Neuron (in vitro differentiated cells): ENCODE data around the gene PDE7B.
"Not testable (repeated sequence)": the region's sequence is repeated elsewhere in the genome, so short reads cannot be mapped to it uniquely, and the experiment has no call there.

Source experiments
- H2AFZ ChIP-seq: one replicate; pipeline ENCODE4 v1.6.1; 2013; ENCODE audit warnings: low read depth, mild to moderate bottlenecking, inconsistent platforms, low read length, moderate library complexity
- H3K27me3 ChIP-seq: one replicate; pipeline ENCODE4 v1.6.1; 2013; ENCODE audit warnings: low read length; ENCODE audit not compliant: insufficient read depth
- H3K36me3 ChIP-seq: one replicate; pipeline ENCODE4 v1.6.1; 2013; ENCODE audit warnings: low read length; ENCODE audit not compliant: insufficient read depth
- H3K4me1 ChIP-seq: one replicate; pipeline ENCODE4 v1.6.1; 2013; ENCODE audit warnings: low read length; ENCODE audit not compliant: insufficient read depth
- H3K4me3 ChIP-seq: 2 replicates; pipeline ENCODE4 v1.5.1; 2013; ENCODE audit warnings: mild to moderate bottlenecking, low read length, moderate library complexity
- H3K9me3 ChIP-seq: one replicate; pipeline ENCODE4 v1.6.1; 2013; ENCODE audit warnings: low read length

The PDE7B gene

DNA sequence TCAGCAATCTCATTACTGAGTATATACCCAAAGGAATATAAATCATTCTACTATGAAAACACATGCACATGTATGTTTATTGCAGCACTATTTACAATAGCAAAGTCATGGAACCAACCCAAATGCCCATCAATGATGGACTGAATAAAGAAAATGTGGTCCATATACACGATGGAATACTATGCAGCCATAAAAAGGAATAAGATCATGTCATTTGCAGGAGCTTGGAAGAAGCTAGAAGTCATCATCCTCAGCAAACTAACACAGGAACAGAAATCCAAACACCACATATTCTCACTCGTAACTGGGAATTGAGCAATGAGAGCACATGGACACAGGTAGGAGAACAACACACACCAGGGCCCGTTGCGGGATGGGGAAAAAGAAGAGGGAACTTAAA, 373.5 kb downstream of the PDE7B start:
- not testable (repeated sequence) for H3K4me1 ChIP-seq, H3K36me3 ChIP-seq, H3K9me3 ChIP-seq, H3K4me3 ChIP-seq, H2AFZ ChIP-seq, H3K27me3 ChIP-seq

DNA sequence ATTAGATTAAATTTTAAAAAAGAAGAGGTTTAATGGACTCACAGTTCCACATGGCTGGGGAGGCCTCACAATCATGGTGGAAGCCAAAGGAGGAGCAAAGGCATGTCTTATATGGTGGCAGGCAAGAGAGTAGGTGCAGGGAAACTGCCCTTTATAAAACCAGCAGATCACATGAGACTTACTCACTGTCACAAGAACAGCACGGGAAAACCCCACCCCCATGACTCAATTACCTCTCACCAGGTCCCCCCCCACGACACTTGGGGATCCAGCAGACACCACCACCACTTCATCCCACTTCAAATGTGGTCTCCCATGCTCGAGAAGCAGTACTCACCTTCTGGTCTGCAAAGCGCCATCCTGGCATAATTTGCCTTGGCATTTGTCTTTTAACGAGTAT, 374.0 kb downstream of the PDE7B start:
- H3K4me3 ChIP-seq: no peak overlapping the region
- no peaks in the 10 kb centered on the region for H3K9me3 ChIP-seq
- no peaks in the 10 kb centered on the region for H3K4me1 ChIP-seq
- H3K36me3 ChIP-seq: no peaks in the 10 kb centered on the region
- no peaks in the 10 kb centered on the region for H3K27me3 ChIP-seq
- no peak overlapping the region for H2AFZ ChIP-seq

DNA sequence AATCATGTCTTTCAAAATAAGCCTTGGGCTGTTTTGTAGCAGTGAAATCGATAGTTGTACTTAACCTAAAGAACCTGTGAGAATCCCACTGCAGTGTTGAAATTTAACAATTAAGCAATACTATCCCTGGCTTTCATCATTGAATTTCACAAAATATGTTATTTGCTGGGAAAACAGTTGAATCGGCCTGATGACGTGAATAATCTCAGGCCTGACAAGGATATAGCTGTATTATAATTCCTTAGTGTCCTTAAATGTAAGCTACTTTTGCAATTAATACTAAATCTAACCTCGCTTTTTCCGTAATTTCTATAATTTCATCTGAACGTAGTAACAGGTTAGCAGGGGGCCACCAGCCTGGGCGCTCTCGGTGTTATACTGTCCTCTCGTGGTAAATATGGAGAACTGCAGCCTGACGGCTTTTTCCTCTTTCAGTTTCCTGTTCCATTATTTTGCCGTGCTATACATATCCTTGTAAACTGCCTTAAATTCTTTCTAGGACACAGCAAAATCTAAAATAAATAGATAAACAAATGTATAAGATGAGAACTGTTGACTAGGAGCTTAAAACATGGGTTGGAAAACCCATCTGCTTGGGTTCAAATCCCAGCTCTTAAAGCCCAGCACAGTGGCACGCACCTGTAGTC, 374.6 kb downstream of the PDE7B start:
- Histone ChIP-seq H3K9me3 (no peaks in the 10 kb centered on the region), H3K36me3 (peaks cover 3% of the 10 kb centered on the region), H2AFZ (no peak overlapping the region), H3K4me3 (no peak overlapping the region), H3K4me1 (no peaks in the 10 kb centered on the region), H3K27me3 (no peaks in the 10 kb centered on the region)

DNA sequence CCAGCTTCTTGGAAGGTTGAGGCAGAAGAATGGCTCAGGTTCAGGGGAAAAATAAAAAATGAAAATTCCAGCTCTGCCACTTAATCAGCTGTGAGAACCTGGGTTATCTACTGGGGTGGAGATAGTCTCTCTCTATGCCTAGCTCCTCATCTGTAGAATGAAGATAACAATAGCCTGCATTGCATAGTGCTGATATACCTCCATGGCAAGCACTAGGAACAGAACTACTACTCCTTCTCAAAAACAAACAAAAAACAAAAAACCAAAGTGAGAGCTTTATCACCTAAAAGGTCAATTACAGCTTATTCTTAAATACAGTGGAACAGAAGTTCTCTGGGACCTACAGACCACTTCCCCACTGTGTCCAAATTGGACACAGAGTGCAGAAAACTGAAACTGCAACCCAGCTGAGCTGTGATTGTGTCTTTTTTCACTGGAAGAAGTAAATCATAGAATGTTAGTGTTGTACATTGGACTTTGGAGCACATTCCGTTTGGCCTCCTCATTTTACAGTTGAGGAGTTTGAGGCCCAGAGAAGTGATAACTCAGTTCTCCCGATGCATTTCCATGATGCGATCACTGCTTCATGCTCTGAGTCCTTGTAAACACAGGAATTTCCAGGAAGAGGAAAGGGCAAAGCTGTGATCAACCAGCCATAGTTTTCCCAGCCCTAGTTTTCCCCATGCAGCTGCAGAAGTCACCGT, 375.3 kb downstream of the PDE7B start:
- no peaks in the 10 kb centered on the region for H3K27me3 ChIP-seq
- H3K36me3 ChIP-seq: peaks cover 3% of the 10 kb centered on the region
- no peak overlapping the region for H3K4me3 ChIP-seq
- H2AFZ ChIP-seq: no peak overlapping the region
- H3K4me1 ChIP-seq: no peaks in the 10 kb centered on the region
- no peaks in the 10 kb centered on the region for H3K9me3 ChIP-seq

DNA sequence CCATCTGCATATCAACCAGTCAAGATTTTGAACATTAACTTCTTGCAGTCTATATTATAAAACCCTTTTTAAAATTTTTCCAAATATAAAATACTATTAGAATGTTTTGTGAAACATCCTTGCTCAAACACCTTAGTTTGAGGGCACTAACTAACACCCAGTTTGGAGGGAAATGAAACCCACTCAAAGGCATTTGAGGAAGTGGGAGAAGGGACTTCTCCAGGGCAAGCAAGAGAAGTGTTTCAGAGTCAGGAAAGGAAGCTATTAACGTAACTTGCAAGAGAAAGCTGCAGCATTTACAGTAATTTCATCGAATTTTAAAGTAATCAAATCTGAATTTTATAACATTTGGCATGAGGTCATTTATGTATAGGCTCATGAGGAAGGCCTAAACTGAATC, 377.3 kb downstream of the PDE7B start:
- no peaks in the 10 kb centered on the region for H3K9me3 ChIP-seq
- no peak overlapping the region for H3K4me3 ChIP-seq
- H3K27me3 ChIP-seq: no peaks in the 10 kb centered on the region
- no peak overlapping the region for H2AFZ ChIP-seq
- H3K36me3 ChIP-seq: peaks cover 3% of the 10 kb centered on the region
- no peaks in the 10 kb centered on the region for H3K4me1 ChIP-seq

DNA sequence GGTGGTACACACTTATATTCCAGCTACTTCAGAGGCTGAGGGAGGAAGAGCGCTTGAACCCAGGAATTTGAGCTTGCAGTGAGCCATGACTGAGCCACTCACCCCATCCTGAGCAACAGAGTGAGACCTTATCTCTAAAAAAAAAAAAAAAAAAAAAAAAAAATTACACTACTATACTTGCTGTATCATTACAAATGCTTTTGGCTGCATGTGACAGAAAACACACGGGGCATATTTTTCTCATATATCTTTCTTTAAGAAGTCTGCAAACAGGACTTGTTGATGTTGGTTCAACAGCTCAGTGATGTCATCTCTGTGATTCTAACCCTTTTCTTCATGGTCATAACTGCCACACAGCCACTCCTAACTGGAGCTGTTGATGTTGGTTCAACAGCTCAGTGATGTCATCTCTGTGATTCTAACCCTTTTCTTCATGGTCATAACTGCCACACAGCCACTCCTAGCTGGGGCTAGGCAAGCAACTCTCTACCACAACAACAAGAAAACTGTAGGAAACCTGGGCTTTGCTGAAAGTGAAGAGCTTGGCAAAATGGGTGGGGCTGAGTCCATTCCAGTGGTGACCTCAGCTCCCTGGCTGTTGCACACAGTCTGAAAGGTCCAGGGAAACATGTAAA, 378.8 kb downstream of the PDE7B start:
- Histone ChIP-seq H3K36me3 (peaks cover 3% of the 10 kb centered on the region), H3K9me3 (no peaks in the 10 kb centered on the region), H3K27me3 (no peaks in the 10 kb centered on the region), H3K4me1 (no peaks in the 10 kb centered on the region), H3K4me3 (no peak overlapping the region), H2AFZ (no peak overlapping the region)

DNA sequence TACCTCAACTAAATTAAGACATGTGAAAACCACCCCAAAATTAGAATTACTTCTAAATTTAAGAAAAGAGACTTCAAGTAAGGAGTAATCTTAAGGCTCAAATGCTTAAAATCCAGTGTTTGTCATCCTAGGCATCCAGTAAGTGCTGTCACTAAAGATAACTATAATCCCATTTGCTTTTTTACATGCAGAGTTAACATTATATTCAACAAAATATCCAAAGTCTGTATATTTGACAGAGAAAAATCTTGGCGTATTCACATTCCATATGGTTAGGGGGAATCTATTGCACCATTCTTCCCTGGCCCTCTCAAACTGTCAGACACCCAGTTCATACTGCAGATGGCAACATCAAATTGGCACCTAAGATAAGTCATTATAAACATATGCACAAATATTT, 381.2 kb downstream of the PDE7B start:
- Histone ChIP-seq H3K4me1 (no peaks in the 10 kb centered on the region), H3K36me3 (peaks cover 3% of the 10 kb centered on the region), H3K4me3 (no peak overlapping the region), H2AFZ (no peak overlapping the region), H3K27me3 (no peaks in the 10 kb centered on the region), H3K9me3 (no peaks in the 10 kb centered on the region)

DNA sequence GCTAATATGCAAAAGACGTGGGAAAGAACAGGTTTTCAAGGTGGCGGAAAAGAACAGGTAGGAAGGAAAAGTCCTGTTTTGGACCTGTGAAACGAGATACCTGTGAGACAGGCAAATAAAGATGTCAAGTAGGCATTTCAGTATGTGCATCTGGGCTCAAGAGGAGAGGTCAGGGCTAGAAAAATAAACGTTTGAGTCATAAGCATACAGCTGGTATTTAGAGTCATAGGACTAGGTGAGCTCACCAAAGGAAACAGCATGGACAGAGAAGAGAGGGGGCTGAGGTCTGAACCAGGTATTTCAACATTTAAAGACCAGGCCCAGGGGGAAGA, 383.7 kb downstream of the PDE7B start:
- Histone ChIP-seq H3K27me3 (no peaks in the 10 kb centered on the region), H3K9me3 (no peaks in the 10 kb centered on the region), H3K36me3 (peaks cover 3% of the 10 kb centered on the region), H3K4me1 (no peaks in the 10 kb centered on the region), H2AFZ (no peak overlapping the region), H3K4me3 (no peak overlapping the region)

DNA sequence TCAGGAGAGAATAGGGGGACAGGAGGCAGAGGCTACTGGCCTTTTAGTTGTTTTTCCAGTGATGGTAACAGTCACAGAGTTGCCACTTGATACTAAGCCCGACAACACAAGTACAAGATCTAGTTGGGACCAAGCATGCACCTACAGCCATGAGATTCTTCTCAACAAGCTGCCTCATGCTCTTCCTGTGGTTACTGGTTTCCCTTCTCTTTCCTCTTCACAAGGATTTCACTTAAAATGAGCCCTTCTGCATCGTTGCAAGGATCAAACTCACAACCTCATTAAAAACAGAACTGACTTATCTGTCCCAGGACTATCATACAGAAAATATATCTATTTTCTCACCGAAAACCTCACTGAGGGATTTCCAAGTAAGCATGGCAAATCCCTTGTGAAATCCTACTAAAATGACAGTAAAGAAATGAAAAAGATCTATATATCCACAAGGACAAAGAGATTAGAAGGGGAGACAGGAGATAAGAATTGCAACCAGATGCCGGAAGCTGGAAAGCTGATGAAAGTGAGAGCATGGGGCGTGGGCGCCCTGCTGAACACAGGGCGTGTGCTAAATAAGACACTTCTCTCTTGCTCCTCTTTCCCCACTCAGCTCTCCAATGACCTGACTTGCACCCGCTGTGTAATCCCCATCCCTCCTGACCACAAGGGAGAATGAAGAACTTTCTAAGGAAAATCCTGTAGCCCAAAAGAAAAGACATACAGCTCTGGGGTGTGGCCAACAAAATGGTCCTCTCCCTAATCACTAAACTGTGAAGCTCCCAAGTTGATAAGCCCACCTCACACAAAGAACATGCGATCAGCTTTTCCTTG, 385.2 kb downstream of the PDE7B start:
- Histone ChIP-seq H3K36me3 (no peaks in the 10 kb centered on the region), H3K27me3 (no peaks in the 10 kb centered on the region), H3K4me3 (no peak overlapping the region)

DNA sequence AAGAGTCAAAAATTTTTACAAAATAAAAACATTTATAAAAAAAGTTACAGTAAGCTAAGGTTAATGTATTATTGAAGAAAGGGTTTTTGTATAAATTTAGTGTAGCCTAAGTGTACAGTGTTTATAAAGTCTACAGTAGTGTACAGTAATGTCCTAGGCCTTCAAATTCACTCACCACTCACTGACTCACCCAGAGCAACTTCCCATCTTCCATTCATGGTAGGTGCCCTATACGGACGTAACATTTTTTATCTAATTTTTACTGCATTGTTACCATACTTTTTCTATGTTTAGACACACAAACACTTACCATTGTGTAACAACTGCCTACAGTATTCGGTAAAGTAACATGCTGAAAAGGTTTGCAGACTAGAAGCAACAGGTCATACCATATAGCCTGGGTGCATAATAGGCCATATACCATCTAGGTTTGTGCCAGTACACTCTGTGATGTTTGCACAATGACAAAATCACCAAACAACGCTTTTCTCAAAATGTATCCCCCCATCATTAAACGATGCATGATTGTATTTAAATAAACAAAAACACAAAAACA, 392.6 kb downstream of the PDE7B start:
- H2AFZ ChIP-seq: no peak overlapping the region
- peaks cover 3% of the 10 kb centered on the region for H3K36me3 ChIP-seq
- H3K9me3 ChIP-seq: no peaks in the 10 kb centered on the region
- H3K4me1 ChIP-seq: peaks cover 2% of the 10 kb centered on the region
- no peak overlapping the region for H3K4me3 ChIP-seq
- no peaks in the 10 kb centered on the region for H3K27me3 ChIP-seq

More for the DNA sequence above, 385.2 kb downstream of the PDE7B start:
- Histone ChIP-seq H3K9me3 (no peaks in the 10 kb centered on the region), H3K4me1 (no peaks in the 10 kb centered on the region), H2AFZ (no peak overlapping the region)
